Sigmoid colon (tissue), 4 donors: Measurements from ENCODE around the gene SLC12A3.

ENCODE experiments used
- CTCF ChIP-seq, 4 experiments: fragments of 450-650 bp in 3 of 4; fragments of 200-600 bp in 1 of 4; IDR thresholded peaks; one replicate each; pipeline ENCODE4 v1.5.1; 2016 to 2019; ENCODE audit warnings: antibody characterized with exemption in 4 of 4, mild to moderate bottlenecking in 3 of 4, moderate library complexity in 2 of 4
- POLR2A ChIP-seq, 2 donors: fragments of 450-650 bp; IDR thresholded peaks; one replicate each; pipeline ENCODE4 v1.6.1; 2016; ENCODE audit warnings: antibody characterized with exemption in 2 of 2, mild to moderate bottlenecking in 2 of 2, moderate library complexity in 2 of 2
- POLR2AphosphoS5 ChIP-seq, 4 donors: sonication (generic); formaldehyde crosslinking; IDR thresholded peaks; one replicate each; pipeline ENCODE4 v1.6.1; 2017; ENCODE audit warnings: antibody characterized with exemption in 4 of 4

- TF ChIP-seq POLR2A (IDR thresholded peaks at IDR 0.05) (no peak), CTCF (IDR thresholded peaks at IDR 0.05) (no peak), POLR2AphosphoS5 (IDR thresholded peaks at IDR 0.05) (no peak)
These were observed 73.9 kb downstream of the SLC12A3 start for GRCh38 chr16:56938664-56939513.
